ENCODE results near the gene LASP1.
"Not testable (repeated sequence)": the region's sequence is repeated elsewhere in the genome, so short reads cannot be mapped to it uniquely, and the experiment has no call there.

Gene LASP1

GRCh38 chr17:38940404-38940803 is 70.5 kb downstream of the LASP1 start:
- DNase-seq: no peak

GRCh38 chr17:38942696-38943334 is 73.0 kb downstream of the LASP1 start:
- no peak for DNase-seq

- no peak for DNase-seq
Measured at GRCh38 chr17:38943607-38944006, 73.7 kb downstream of the LASP1 start.

- DNase-seq: no peak
Measured at GRCh38 chr17:38947189-38947588, 77.3 kb downstream of the LASP1 start.

GRCh38 chr17:38953800-38954199 is 83.9 kb downstream of the LASP1 start:
- not testable (repeated sequence) for DNase-seq

- DNase-seq: no peak
Measured at GRCh38 chr17:38958326-38958725, 88.5 kb downstream of the LASP1 start.

GRCh38 chr17:38958756-38959155 is 88.9 kb downstream of the LASP1 start:
- DNase-seq: no peak

GRCh38 chr17:38959508-38959907 is 89.7 kb downstream of the LASP1 start:
- no peak for DNase-seq

GRCh38 chr17:38960402-38960801 is 90.5 kb downstream of the LASP1 start:
- no peak for DNase-seq

- DNase-seq: no peak
Measured at GRCh38 chr17:38961413-38961812, 91.6 kb downstream of the LASP1 start.

- DNase-seq: no peak
Measured at GRCh38 chr17:38967290-38967738, 97.5 kb downstream of the LASP1 start, which contains the start of gene FBXO47. TSS of gene FBXO47 (minus strand) at chr17:38967403. CDS start at chr17:38963025, 4,378 bp downstream.

- no peak for DNase-seq
Measured at GRCh38 chr17:38969281-38969680, 99.4 kb downstream of the LASP1 start.

GRCh38 chr17:38970128-38970527 is 100.3 kb downstream of the LASP1 start:
- no peak for DNase-seq

GRCh38 chr17:38970804-38971203 is 100.9 kb downstream of the LASP1 start:
- no peak for DNase-seq
